ENCODE data around the gene CDCP1. TPM values are rescaled to one million over a fixed set of nuclear protein-coding genes. Genes with fewer than 3 reads are reported as not detected.
"Not testable (repeated sequence)": the region's sequence is repeated elsewhere in the genome, so short reads cannot be mapped to it uniquely, and the experiment has no call there.

The CDCP1 gene
- total RNA-seq, 1 experiment from 2014 or later = 0.12 TPM

GRCh38 chr3:45056608-45057301, 89.4 kb downstream of the CDCP1 start:
- no peak for DNase-seq (ENCODE audit: low spot score)

- DNase-seq (ENCODE audit: low spot score) = peak; percentile 67
Measured at GRCh38 chr3:45055411-45056143, 90.6 kb downstream of the CDCP1 start.

GRCh38 chr3:45055032-45055410, 91.2 kb downstream of the CDCP1 start:
- peak; percentile 56 for DNase-seq (ENCODE audit: low spot score)

GRCh38 chr3:45054196-45054857, 91.9 kb downstream of the CDCP1 start:
- DNase-seq (ENCODE audit: low spot score) = peak; percentile 61

GRCh38 chr3:45053805-45054195, 92.4 kb downstream of the CDCP1 start:
- DNase-seq (ENCODE audit: low spot score) = not testable (repeated sequence)

- no peak for DNase-seq (ENCODE audit: low spot score)
Measured at GRCh38 chr3:45051685-45052084, 94.5 kb downstream of the CDCP1 start.

- no peak for DNase-seq (ENCODE audit: low spot score)
Measured at GRCh38 chr3:45049807-45050206, 96.4 kb downstream of the CDCP1 start.

GRCh38 chr3:45048244-45048643, 97.9 kb downstream of the CDCP1 start:
- no peak for DNase-seq (ENCODE audit: low spot score)

- DNase-seq (ENCODE audit: low spot score) = peak; percentile 73
Measured at GRCh38 chr3:45043728-45044299, 102.4 kb downstream of the CDCP1 start.

GRCh38 chr3:45042162-45042561, 104.0 kb downstream of the CDCP1 start:
- no peak for DNase-seq (ENCODE audit: low spot score)

- DNase-seq (ENCODE audit: low spot score) = no peak
Measured at GRCh38 chr3:45041666-45042065, 104.5 kb downstream of the CDCP1 start.

GRCh38 chr3:45037720-45038455, 108.3 kb downstream of the CDCP1 start:
- peak; percentile 90 for DNase-seq (ENCODE audit: low spot score)

- DNase-seq (ENCODE audit: low spot score) = no peak
Measured at GRCh38 chr3:45035441-45036301, 110.5 kb downstream of the CDCP1 start.

- DNase-seq (ENCODE audit: low spot score) = no peak
Measured at GRCh38 chr3:45034612-45035252, 111.4 kb downstream of the CDCP1 start.

- DNase-seq (ENCODE audit: low spot score) = no peak
Measured at GRCh38 chr3:45033791-45034190, 112.4 kb downstream of the CDCP1 start.

Other genes starting within 250 kb of the CDCP1 start
- 30.1 and 46.8 TPM in 2 replicates for gene ZDHHC3, start 170.2 kb downstream of the CDCP1 start, total RNA-seq (2014; rRNA removed; shearing (Covaris generic))
- gene EXOSC7, start 170.1 kb downstream of the CDCP1 start, total RNA-seq (2014; rRNA removed; shearing (Covaris generic)) = 49.9 and 58.8 TPM in 2 replicates
- 0.37 and 1.3 TPM in 2 replicates for gene CLEC3B, start 120.1 kb downstream of the CDCP1 start, total RNA-seq (2014; rRNA removed; shearing (Covaris generic))
- 8.3 and 9.2 TPM in 2 replicates for gene TMEM158, start 79.9 kb upstream of the CDCP1 start, total RNA-seq (2014; rRNA removed; shearing (Covaris generic))
- 7.4 and 10.2 TPM in 2 replicates for gene LARS2, start 242.2 kb upstream of the CDCP1 start, total RNA-seq (2014; rRNA removed; shearing (Covaris generic))